ENCODE measurements around the gene DTX1. TPM values are rescaled to one million over a fixed set of nuclear protein-coding genes. Genes with fewer than 3 reads are reported as not detected.

Gene DTX1
- total and polyA plus RNA-seq, 2 donors (not counting 3 experiments of a cell fraction or from before 2014, with no cell fraction given) = 0.06 to 0.22 TPM

DNA sequence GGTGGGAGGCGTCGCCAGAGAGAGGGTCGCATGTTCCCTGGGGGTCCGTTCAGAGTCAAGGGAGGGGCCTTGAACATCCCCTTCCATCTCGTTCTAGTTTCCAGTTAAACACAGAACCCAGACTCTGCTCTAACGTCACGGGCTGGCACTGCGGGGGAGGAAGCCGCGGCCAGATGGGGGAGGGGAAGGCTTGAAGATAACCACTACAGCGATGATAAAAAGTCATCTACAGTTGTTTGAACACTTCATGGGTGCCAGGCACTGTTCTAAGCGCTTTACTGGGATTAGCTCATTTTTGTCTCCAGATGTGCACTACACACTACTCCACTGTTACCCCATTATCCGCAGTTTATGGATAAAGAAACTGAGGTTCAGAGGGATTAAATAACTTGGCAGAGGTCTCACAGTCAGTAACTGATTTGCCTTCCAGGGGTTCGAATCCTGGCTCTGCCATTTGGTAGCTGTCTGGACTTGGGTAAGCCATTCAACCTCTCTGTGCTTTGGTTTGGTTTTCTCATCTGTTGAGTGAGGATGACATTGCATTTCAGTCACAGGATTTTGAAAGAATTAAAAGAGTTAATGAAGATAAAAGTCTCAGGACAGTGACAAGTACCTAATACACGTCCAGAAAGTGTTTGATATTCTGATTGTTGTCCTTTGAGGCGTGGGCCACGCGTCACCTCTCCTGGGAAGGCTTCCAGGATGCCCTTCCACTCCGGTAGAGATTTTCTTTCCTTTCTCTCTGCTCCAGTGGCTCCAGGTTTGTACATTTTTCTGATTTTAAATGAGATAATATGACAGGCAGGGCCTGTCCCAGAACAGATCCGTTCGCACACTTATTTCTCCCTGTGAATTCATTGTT is 79.8 kb downstream of the DTX1 start:
- no peak for DNase-seq (ENCODE audit: low read depth, low spot score)
- no TSS peak for BruUV-seq (replicated peaks)
- intact Hi-C loops (cut with micrococcal nuclease) (no loop called here), dilution Hi-C loops (cut with MboI; ENCODE audit: extremely low pct_ligation_motif_present, low sequenced_read_pairs) (no loop called here)
- no peaks in the 10 kb centered on the region for H3K4me1 ChIP-seq (ENCODE audit: control insufficient read depth, extremely low read depth, insufficient read depth, low read length)
- H3K36me3 ChIP-seq (ENCODE audit: control insufficient read depth in 2 of 2, extremely low read depth in 1 of 2, insufficient read depth in 2 of 2, low read length in 2 of 2) = no peaks in the 10 kb centered on the region
- no peaks in the 10 kb centered on the region for H3K27me3 ChIP-seq (ENCODE audit: control insufficient read depth in 2 of 2, insufficient read depth in 2 of 2, low read length in 2 of 2)
- H3K4me3 ChIP-seq (replicated peaks in 1 of 3; ENCODE audit: insufficient read depth in 1 of 3, low read depth in 1 of 3, low read length in 3 of 3) = no peak overlapping the region
- no peaks in the 10 kb centered on the region for H3K9me1 ChIP-seq (replicated peaks; ENCODE audit: control insufficient read depth, extremely low read depth, insufficient read depth, low read length)
- no peak overlapping the region for H3K9ac ChIP-seq (replicated peaks; ENCODE audit: extremely low read depth, insufficient read depth, low read length)
- H2AFZ ChIP-seq (ENCODE audit: low read depth, low read length) = no peak overlapping the region
- H3K79me2 ChIP-seq (ENCODE audit: control insufficient read depth, insufficient read depth, low read length) = no peaks in the 10 kb centered on the region
- TF ChIP-seq GATA2 (IDR thresholded peaks at IDR 0.05; ENCODE audit: insufficient read depth, insufficient read length, low read depth, low read length) = no peak
- no peak for TF ChIP-seq FOS (IDR thresholded peaks at IDR 0.05; ENCODE audit: borderline replicate concordance, insufficient read depth, low read length)
- no peak for TF ChIP-seq JUN (IDR thresholded peaks at IDR 0.05; ENCODE audit: borderline replicate concordance, insufficient read depth, insufficient read length, low read depth)
- no peak for TF ChIP-seq POLR2A (IDR thresholded peaks at IDR 0.05; ENCODE audit: low read depth, low read length)
- TF ChIP-seq, protein P1, sequence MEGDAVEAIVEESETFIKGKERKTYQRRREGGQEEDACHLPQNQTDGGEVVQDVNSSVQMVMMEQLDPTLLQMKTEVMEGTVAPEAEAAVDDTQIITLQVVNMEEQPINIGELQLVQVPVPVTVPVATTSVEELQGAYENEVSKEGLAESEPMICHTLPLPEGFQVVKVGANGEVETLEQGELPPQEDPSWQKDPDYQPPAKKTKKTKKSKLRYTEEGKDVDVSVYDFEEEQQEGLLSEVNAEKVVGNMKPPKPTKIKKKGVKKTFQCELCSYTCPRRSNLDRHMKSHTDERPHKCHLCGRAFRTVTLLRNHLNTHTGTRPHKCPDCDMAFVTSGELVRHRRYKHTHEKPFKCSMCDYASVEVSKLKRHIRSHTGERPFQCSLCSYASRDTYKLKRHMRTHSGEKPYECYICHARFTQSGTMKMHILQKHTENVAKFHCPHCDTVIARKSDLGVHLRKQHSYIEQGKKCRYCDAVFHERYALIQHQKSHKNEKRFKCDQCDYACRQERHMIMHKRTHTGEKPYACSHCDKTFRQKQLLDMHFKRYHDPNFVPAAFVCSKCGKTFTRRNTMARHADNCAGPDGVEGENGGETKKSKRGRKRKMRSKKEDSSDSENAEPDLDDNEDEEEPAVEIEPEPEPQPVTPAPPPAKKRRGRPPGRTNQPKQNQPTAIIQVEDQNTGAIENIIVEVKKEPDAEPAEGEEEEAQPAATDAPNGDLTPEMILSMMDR (IDR thresholded peaks at IDR 0.05; ENCODE audit: extremely low read depth in 1 of 2, insufficient read depth in 1 of 2, low read depth in 1 of 2, low read length in 2 of 2) = no peak
- TF ChIP-seq POLR2AphosphoS5 (IDR thresholded peaks at IDR 0.05; ENCODE audit: insufficient read depth, low read depth, low read length) = no peak
- TF ChIP-seq, protein P2, sequence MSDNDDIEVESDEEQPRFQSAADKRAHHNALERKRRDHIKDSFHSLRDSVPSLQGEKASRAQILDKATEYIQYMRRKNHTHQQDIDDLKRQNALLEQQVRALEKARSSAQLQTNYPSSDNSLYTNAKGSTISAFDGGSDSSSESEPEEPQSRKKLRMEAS (IDR thresholded peaks at IDR 0.05; ENCODE audit: insufficient read depth, insufficient read length) = no peak
- no peak for TF ChIP-seq MYC (IDR thresholded peaks at IDR 0.05; ENCODE audit: low read depth, low read length)
- TF ChIP-seq EZH2 (IDR thresholded peaks at IDR 0.05; ENCODE audit: borderline replicate concordance, low read depth, low read length, severe bottlenecking) = no peak
- no peaks in the 10 kb centered on the region for H3K9me3 ChIP-seq (replicated peaks; ENCODE audit: control insufficient read depth, insufficient read depth, low read length)
- ChIA-PET CTCF (interaction anchor here (0.5 to 1.4 kb wide), 2 partner anchors 40 to 144 kb away, joined by 3 to 5 read pairs; no protein-coding TSS in a partner anchor), POLR2A (interaction anchor here (0.5 kb wide), 1 partner anchor 9 kb away, joined by 3 read pairs; no protein-coding TSS in a partner anchor)
- no peak overlapping the region for H3K4me2 ChIP-seq (ENCODE audit: insufficient read depth, low read length)
- no peak for FAIRE-seq
- no peaks in the 10 kb centered on the region for H4K20me1 ChIP-seq (replicated peaks; ENCODE audit: control insufficient read depth, extremely low read depth, insufficient read depth, low read length)
- no peak overlapping the region for H3K27ac ChIP-seq (ENCODE audit: insufficient read depth, low read depth, low read length)
